Lung (tissue), 16 donors: ENCODE measurements around the gene TMEM263. TPM values are rescaled to one million over a fixed set of nuclear protein-coding genes. Genes with fewer than 3 reads are reported as not detected.

ENCODE experiments used
- ATAC-seq: fragments of 200-7000 bp; cut with Tn5 transposase; one replicate; pipeline ENCODE4 v1.9.1; 2020; ENCODE audit warnings: moderate number of reproducible peaks; ENCODE audit not compliant: insufficient read depth, low FRiP score
- DNase-seq, 3 donors: peaks; one replicate each; pipeline ENCODE4 v3.0.0-alpha.2; 2013 to 2017
- H3K27ac ChIP-seq, 2 donors: one replicate each; pipeline ENCODE4 v1.5.1; 2013; ENCODE audit warnings: mild to moderate bottlenecking in 2 of 2, moderate library complexity in 2 of 2, control low read depth in 1 of 2, inconsistent platforms in 1 of 2, low read depth in 1 of 2, low read length in 1 of 2
- H3K27me3 ChIP-seq, 3 donors: one replicate each; pipeline ENCODE4 v1.5.1; 2013; ENCODE audit warnings: low read length in 2 of 3; ENCODE audit not compliant: control insufficient read depth in 3 of 3, insufficient read depth in 3 of 3
- H3K36me3 ChIP-seq, 4 donors: one replicate each; pipeline ENCODE4 v1.5.1; 2013; ENCODE audit warnings: low read length in 4 of 4, mild to moderate bottlenecking in 1 of 4, moderate library complexity in 1 of 4; ENCODE audit not compliant: control insufficient read depth in 4 of 4, insufficient read depth in 4 of 4
- H3K4me1 ChIP-seq, 5 donors: one replicate each; pipeline ENCODE4 v1.5.1; 2013; ENCODE audit warnings: low read length in 5 of 5, mild to moderate bottlenecking in 2 of 5, moderate library complexity in 1 of 5; ENCODE audit not compliant: control insufficient read depth in 5 of 5, insufficient read depth in 5 of 5
- H3K4me3 ChIP-seq: one replicate; pipeline ENCODE4 v1.5.1; 2013; ENCODE audit warnings: mild to moderate bottlenecking, control low read depth, moderate library complexity
- H3K9ac ChIP-seq, 2 donors: one replicate each; pipeline ENCODE4 v1.5.1; 2013; ENCODE audit warnings: low read length in 2 of 2, control low read depth in 1 of 2; ENCODE audit not compliant: insufficient read depth in 1 of 2
- H3K9me3 ChIP-seq, 4 donors: one replicate each; pipeline ENCODE4 v1.5.1; 2013; ENCODE audit warnings: low read length in 3 of 4, mild to moderate bottlenecking in 1 of 4, moderate library complexity in 1 of 4; ENCODE audit not compliant: control insufficient read depth in 4 of 4, insufficient read depth in 3 of 4
- CTCF ChIP-seq: IDR thresholded peaks from 2 replicates; pipeline ENCODE4 v1.5.1; 2012; ENCODE audit warnings: mild to moderate bottlenecking; ENCODE audit errors: control extremely low read depth, extremely low read depth
- WGBS, 2 donors: extraction: QIAGEN DNeasy Blood & Tissue Kit; methylation state at CpG; one replicate each; pipeline ENCODE4 v1.1.7; 2013; 5-methylcytosine and 5-hydroxymethylcytosine counted together
- long read RNA-seq, 5 donors: transcript quantifications; one replicate each; lab custom pipeline, GENCODE V29; 2026
- polyA plus RNA-seq, 2 donors: library from polyadenylated mRNA; stranded (reverse); fragments of 200-250 nt; gene quantifications; one replicate each; pipeline ENCODE4 v1.2.1, GENCODE V29; 2013
- total RNA-seq, 2 donors: library from RNA; depleted of rRNA in 1 of 2; stranded (reverse); fragments of >200 nt in 1 of 2; gene quantifications; one replicate each; pipeline ENCODE4 v1.2.1, GENCODE V29; 2014 to 2021
- donor health status: control.
- donor health status: control.
- donor health status: Bipolar disorder and iron deficiency.
- donor health status: healthy.
- donor health status: DM: yes; HTN: yes; CAD: no.

TMEM263 gene
- total RNA-seq (10 to 100 TPM; 32.2 to 73.9 TPM), polyA plus RNA-seq (10 to 100 TPM in 1 of 2 donors, 1 to 10 TPM in 1; 9.6 to 12.3 TPM)
- long read RNA-seq, donor 1, transcript TMEM263-204 (3 exons, 3,349 nt): minor isoform, 6 of 19 reads
- long read RNA-seq, donor 1, transcript TMEM263-201 (4 exons, 3,362 nt): major isoform, 10 of 19 reads
- long read RNA-seq, donor 1, partial matches to known transcripts: 0 of 19 reads
- long read RNA-seq, donor 1, other reads (novel, unspliced or antisense): 0 of 19 reads
- long read RNA-seq, donor 2, partial matches to known transcripts: 0 of 6 reads
- long read RNA-seq, donor 2, other reads (novel, unspliced or antisense): 0 of 6 reads
- long read RNA-seq, donor 3, transcript TMEM263-204 (3 exons, 3,349 nt): minor isoform, 6 of 16 reads
- long read RNA-seq, donor 3, transcript TMEM263-201 (4 exons, 3,362 nt): major isoform, 8 of 16 reads
- long read RNA-seq, donor 3, partial matches to known transcripts: 0 of 16 reads
- long read RNA-seq, donor 3, other reads (novel, unspliced or antisense): 0 of 16 reads
- long read RNA-seq, donor 4, partial matches to known transcripts: 0 of 7 reads
- long read RNA-seq, donor 4, other reads (novel, unspliced or antisense): 0 of 7 reads
- long read RNA-seq, donor 5, transcript TMEM263-201 (4 exons, 3,362 nt): minor isoform, 10 of 23 reads
- long read RNA-seq, donor 5, transcript TMEM263-204 (3 exons, 3,349 nt): major isoform, 11 of 23 reads
- long read RNA-seq, donor 5, partial matches to known transcripts: 0 of 23 reads
- long read RNA-seq, donor 5, other reads (novel, unspliced or antisense): 0 of 23 reads

DNA sequence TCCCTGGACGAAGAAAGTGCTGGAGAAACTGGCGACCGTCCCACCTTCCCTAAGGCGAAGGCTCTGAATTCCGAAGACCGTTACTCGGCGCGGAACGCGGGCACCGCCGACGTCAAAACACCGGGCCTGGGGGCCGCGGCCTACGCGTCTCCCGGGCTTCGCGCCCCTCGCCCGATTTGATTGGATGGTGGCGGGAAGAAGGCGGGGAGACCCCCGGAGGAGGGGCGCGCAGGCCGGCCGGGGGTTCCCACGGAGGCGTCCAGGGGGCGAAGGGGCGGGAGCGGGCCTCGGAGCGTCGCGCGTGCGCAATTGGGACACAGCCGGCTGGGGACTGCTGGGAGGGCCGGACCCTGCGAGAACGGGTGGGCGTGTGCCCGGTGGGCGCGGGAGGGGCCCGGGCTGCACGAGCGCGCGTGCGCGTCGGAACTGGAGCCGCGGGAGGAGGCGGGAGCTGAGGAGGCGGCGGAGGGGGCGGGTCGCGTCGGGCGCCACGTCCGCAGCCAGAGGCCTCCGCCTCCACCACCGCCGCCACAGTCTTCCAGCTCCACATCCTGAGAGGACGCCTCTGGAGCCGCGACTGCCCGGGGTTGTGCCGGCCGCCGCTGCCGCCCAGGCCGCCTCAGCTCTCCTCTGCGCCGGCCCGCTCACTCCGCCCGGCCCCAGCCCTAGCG, at the start of gene TMEM263:
TSS of gene TMEM263 (plus strand) at position 531 of the 671 bp plus-strand sequence. CDS start 11,210 bp downstream, outside the sequence.
- H3K9ac ChIP-seq: peak within 1 kb of the TSS; percentile 87 to 98
- H3K9me3 ChIP-seq: no peaks in the 10 kb centered on the region
- H3K27me3 ChIP-seq: no peaks in the 10 kb centered on the region
- peak within 1 kb of the TSS; percentile 99 to 100 for H3K27ac ChIP-seq
- TF ChIP-seq CTCF: no peak
- ATAC-seq: peak; percentile 94
- H3K4me1 ChIP-seq: peaks cover 0 to 25% (median 5%) of the 10 kb centered on the region in 5 donors
- peak within 1 kb of the TSS; percentile 98 for H3K4me3 ChIP-seq
- WGBS, 2 donors: 0 to 1% methylated on average over 58 to 88 of the region's 88 CpGs
- DNase-seq: peak; percentile 99
- H3K36me3 ChIP-seq: peaks cover 0 to 6% (median 0%) of the 10 kb centered on the region in 4 donors

DNA sequence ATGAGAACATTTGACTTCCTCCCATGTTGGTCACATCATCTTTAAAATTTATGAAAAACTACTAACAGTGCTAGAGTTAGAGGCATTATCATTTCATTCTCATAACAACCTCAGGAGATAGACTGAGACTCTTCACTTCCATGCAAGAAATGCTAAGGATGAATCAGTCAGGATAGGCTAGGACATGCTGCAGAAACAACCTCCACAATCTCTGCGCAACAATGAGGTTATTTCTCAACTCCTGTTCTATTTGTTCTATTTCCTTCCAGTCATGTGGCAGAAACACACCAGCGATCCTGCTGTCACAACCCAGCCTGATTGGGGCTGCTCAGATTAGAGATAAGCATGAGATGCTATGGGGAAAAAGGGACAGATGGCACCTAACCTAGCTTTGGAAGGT, 49.0 kb upstream of the TMEM263 start:
- Histone ChIP-seq H3K27me3 (peaks cover 0 to 16% (median 0%) of the 10 kb centered on the region in 3 donors), H3K4me1 (peaks cover 0 to 9% (median 0%) of the 10 kb centered on the region in 5 donors), H3K9me3 (no peaks in the 10 kb centered on the region), H3K9ac (no peak overlapping the region), H3K36me3 (no peaks in the 10 kb centered on the region), H3K4me3 (no peak overlapping the region), H3K27ac (no peak overlapping the region)
- no peak for DNase-seq
- TF ChIP-seq CTCF: no peak
- no peak for ATAC-seq
- 53 to 73% methylated on average over 2 of the region's 2 CpGs for WGBS, 2 donors

DNA sequence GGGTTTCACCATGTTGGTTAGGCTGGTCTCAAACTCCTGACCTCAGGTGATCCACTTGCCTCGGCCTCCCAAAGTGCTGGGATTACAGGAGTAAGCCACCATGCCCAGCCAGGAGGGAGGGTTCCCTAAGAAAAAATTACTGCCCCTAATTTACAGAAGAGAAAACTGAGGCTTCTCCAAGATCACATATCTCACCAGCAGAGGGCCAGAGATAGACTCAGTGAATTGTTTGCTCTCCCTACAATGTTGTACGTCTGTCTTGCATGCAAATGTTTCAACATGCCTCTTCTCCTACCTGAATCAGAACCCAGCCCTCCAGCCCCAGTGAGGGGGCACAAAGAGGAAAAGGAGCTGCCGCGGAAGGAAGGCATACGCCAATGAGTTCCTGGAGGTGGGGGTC, 48.3 kb upstream of the TMEM263 start:
- H3K27ac ChIP-seq: no peak overlapping the region
- peaks cover 0 to 14% (median 0%) of the 10 kb centered on the region in 3 donors for H3K27me3 ChIP-seq
- 38 to 54% methylated on average over 5 of the region's 5 CpGs for WGBS, 2 donors
- ATAC-seq: no peak
- no peak overlapping the region for H3K9ac ChIP-seq
- no peak for TF ChIP-seq CTCF
- peaks cover 0 to 9% (median 0%) of the 10 kb centered on the region in 5 donors for H3K4me1 ChIP-seq
- DNase-seq: no peak
- no peaks in the 10 kb centered on the region for H3K9me3 ChIP-seq
- H3K36me3 ChIP-seq: no peaks in the 10 kb centered on the region
- no peak overlapping the region for H3K4me3 ChIP-seq
